Fibroblast of the aortic adventitia (primary cell): ENCODE measurements around the gene MUC5AC. TPM values are rescaled to one million over a fixed set of nuclear protein-coding genes. Genes with fewer than 3 reads are reported as not detected.
"Not testable (repeated sequence)": the region's sequence is repeated elsewhere in the genome, so short reads cannot be mapped to it uniquely, and the experiment has no call there.

Source experiments
- DNase-seq: peaks from one replicate; pipeline ENCODE4 v3.0.0-alpha.2; 2010; ENCODE audit warnings: low read depth
- H3K4me3 ChIP-seq: 2 replicates; pipeline ENCODE4 v1.5.1; 2011; ENCODE audit warnings: low read depth, mild to moderate bottlenecking, control low read depth, low read length, moderate library complexity
- total RNA-seq: library from RNA; depleted of rRNA; stranded (reverse); fragments of >200 nt; gene quantifications from 2 replicates; pipeline ENCODE4 v1.2.3, GENCODE V29; 2012; ENCODE audit warnings: low replicate concordance
- TF ChIP-seq, protein P1 (sequence below): IDR thresholded peaks from 2 replicates; pipeline ENCODE4 v1.5.1; 2011; ENCODE audit warnings: mild to moderate bottlenecking, low read length, control low read depth, inconsistent platforms; ENCODE audit not compliant: insufficient read depth

MUC5AC gene
- total RNA-seq, 1 donor, result under 0.01 TPM

DNA sequence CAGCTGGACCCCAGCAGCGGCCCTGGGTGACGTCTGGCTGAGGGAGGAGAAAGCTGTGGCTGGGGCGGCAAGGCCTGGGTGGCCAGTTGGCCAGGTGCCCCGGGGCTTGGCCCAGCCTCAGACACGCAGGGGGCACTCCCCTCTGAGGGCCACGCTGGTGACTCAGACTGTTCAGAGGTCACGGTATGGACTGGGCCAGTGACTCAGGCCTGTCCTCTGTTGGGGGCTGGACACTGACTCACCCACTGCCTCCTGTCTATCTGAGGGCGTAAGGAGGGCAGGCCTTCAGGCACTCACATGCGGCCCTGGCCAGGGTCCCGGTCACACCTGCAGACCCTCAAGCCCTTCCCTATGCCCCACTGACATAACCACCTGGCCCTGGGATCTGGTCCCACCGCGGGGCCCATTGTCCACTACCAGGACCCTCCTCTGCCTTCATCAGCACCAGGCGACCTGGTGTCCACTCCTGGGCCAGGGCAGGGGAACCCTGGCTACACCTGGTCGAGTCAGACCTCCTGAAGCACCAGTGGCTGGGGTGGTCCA is 3.7 kb upstream of the MUC5AC start:
- no peak overlapping the region for H3K4me3 ChIP-seq
- TF ChIP-seq, protein P1, sequence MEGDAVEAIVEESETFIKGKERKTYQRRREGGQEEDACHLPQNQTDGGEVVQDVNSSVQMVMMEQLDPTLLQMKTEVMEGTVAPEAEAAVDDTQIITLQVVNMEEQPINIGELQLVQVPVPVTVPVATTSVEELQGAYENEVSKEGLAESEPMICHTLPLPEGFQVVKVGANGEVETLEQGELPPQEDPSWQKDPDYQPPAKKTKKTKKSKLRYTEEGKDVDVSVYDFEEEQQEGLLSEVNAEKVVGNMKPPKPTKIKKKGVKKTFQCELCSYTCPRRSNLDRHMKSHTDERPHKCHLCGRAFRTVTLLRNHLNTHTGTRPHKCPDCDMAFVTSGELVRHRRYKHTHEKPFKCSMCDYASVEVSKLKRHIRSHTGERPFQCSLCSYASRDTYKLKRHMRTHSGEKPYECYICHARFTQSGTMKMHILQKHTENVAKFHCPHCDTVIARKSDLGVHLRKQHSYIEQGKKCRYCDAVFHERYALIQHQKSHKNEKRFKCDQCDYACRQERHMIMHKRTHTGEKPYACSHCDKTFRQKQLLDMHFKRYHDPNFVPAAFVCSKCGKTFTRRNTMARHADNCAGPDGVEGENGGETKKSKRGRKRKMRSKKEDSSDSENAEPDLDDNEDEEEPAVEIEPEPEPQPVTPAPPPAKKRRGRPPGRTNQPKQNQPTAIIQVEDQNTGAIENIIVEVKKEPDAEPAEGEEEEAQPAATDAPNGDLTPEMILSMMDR, result no peak
- peak; percentile 94 for DNase-seq

DNA sequence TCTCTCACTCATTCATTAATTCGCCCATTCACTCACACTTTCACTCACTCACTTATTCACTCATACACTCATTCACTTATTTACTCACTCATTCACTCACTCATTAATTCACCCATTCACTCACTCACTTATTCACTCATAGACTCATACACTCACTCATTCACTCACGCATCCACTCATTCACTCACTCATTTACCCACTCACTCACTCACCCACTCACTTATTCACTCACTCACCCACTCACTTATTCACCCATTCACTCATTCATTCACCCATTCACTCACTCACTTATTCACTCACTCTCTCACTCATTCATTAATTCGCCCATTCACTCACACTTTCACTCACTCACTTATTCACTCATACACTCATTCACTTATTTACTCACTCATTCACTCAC is 3.1 kb upstream of the MUC5AC start:
- H3K4me3 ChIP-seq, DNase-seq: not testable (repeated sequence)

DNA sequence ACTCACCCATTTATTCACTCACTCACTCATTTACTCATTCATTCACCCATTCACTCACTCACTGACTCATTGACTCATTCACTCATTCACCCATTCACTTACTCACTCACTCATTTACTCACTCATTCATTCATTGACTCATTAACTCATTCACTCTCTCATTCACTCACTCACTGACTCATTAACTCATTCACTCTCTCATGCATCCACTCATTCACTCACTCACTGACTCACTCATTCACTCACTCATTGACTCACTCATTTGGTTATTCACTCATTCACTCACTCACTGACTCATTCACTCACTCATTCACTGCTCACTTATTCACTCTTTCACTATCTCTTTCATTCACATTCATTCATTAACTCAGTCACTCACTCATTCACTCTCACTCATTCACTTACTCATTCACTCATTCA is 2.5 kb upstream of the MUC5AC start:
- no peak for DNase-seq
- H3K4me3 ChIP-seq, result no peak overlapping the region
- TF ChIP-seq, protein P1, result no peak

DNA sequence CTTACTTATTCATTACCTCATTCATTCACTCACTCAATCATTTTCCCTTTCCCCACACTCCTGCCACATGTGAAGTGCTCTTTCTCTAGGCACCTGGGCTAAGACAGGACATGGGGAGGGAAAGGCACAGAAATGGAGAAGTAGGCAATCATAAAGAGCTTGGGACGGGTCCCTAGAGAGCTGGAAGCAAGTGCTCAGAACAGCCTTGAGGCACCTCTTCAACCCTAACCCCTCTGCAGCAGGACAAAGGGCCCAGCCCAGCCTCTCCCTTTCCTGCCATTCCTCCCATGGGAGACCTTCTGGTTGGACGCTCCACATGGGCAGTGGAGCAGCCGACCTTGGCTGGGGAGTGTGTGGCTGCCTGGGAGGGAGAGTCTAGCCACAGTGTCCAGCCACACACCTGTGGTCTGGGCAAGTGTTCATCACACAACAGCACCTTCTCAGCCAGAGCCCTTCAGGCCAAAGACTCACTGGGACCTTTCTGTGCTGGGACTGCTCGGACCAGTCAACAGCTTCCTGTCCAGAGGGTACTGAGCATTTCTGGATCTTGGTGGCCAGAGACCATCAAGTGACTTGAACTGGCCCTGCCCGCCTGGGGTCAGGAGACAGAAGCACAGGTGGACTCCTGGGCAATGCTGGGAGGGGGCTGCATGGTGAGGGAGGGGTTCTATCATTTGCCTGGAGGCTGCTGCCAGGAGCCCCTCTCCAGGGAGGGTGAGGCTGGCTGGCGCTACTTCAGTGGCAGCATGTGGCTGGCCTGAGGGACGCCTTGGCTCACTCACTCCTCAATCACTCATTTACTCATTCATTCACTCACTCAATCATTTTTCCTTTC is 1.0 kb upstream of the MUC5AC start:
- no peak overlapping the region for H3K4me3 ChIP-seq
- DNase-seq, result no peak
- TF ChIP-seq, protein P1, result no peak

DNA sequence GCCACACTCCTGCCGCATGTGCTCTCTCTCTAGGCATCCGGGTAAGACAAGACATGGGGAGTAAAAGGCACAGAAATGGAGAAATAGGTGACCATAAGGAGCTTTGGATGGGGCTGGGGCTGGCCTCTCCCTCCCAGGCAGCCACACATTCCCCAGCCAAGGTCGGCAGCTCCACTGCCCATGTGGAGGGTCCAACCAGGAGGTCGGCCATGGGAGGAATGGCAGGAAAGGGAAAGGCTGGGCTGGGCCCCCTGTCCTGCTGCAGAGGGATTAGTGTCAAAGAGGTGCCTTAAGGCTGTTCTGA is 460 bp upstream of the MUC5AC start:
- H3K4me3 ChIP-seq, result no peak overlapping the region
- TF ChIP-seq, protein P1, result no peak
- DNase-seq, result no peak

DNA sequence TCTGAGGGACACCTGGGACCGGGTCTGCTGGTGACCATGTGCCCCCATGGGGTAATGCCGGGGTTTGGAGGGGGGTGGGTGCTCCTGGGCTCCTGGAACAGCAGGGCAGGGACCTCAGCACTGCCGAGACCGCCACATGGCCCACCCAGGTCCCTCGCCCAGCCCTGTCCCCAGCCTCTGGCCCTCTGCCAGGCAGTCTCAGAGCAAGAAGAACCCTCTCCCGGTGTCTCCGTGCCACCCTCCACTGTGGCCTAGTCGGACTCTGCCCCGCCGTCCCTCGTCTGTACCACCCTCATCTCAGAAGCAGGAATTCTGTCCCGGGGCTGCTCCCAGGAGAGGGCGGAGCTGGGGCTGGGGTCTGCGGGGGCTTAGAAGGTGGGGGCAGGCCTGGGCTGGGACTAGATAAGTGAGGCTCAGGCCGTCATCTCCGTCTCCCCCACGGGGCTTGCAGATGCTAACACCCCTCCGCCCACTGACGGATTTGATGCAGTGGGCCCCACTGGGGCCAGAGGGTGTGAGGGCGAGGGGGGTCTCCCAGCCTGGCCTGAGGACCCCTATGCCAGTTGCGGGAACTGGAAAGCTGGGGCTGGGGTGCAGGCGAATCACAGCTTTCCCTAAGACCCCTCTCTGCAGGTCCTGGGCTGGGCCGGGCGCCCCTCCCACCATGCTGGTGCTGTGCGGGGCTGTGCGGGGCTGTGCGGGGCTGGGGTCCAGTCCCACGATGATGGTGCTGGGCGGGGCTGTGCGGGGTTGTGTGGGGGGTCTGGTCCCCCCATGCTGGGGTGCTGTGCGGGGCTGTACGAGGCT is 1.1 kb downstream of the MUC5AC start:
- TF ChIP-seq, protein P1, result no peak
- H3K4me3 ChIP-seq, result no peak overlapping the region
- DNase-seq, result no peak

DNA sequence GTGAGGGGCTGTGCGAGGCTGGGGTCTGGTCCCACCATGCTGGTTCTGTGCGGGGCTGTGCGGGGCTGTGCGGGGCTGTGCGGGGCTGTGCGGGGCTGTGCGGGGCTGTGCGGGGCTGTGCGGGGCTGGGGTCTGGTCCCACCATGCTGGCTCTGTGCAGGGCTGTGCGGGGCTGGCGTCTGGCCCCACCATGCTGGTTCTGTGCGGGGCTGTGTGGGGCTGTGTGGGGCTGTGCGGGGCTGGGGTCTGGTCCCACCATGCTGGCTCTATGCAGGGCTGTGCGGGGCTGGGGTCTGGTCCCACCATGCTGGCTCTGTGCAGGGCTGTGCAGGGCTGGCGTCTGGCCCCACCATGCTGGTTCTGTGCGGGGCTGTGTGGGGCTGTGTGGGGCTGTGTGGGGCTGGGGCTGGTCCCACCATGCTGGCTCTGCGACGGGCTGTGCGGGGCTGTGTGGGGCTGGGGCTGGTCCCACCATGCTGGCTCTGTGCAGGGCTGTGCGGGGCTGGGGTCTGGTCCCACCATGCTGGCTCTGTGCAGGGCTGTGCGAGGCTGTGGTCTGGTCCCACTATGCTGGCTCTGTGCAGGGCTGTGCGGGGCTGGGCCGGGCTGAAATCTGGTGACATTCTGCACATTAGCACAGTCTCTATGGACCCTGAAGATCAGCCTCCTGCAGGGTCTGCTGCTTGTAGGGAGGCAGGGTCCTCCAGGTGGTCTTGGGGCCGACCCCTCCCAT is 1.9 kb downstream of the MUC5AC start:
- DNase-seq, H3K4me3 ChIP-seq: not testable (repeated sequence)
